B cell (primary cell): ENCODE results near the gene CALCOCO1.

Source experiments
- EZH2 ChIP-seq: IDR thresholded peaks from 2 replicates; pipeline ENCODE4 v1.6.1; 2012; ENCODE audit warnings: borderline replicate concordance, low read depth, mild to moderate bottlenecking, moderate library complexity, low read length; ENCODE audit not compliant: insufficient read depth, poor library complexity, severe bottlenecking
- TF ChIP-seq, protein P1 (sequence below): fragments of 200-600 bp; IDR thresholded peaks from one replicate; pipeline ENCODE4 v1.8.0; 2022; ENCODE audit warnings: antibody characterized with exemption, mild to moderate bottlenecking

- TF ChIP-seq, protein P1, sequence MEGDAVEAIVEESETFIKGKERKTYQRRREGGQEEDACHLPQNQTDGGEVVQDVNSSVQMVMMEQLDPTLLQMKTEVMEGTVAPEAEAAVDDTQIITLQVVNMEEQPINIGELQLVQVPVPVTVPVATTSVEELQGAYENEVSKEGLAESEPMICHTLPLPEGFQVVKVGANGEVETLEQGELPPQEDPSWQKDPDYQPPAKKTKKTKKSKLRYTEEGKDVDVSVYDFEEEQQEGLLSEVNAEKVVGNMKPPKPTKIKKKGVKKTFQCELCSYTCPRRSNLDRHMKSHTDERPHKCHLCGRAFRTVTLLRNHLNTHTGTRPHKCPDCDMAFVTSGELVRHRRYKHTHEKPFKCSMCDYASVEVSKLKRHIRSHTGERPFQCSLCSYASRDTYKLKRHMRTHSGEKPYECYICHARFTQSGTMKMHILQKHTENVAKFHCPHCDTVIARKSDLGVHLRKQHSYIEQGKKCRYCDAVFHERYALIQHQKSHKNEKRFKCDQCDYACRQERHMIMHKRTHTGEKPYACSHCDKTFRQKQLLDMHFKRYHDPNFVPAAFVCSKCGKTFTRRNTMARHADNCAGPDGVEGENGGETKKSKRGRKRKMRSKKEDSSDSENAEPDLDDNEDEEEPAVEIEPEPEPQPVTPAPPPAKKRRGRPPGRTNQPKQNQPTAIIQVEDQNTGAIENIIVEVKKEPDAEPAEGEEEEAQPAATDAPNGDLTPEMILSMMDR = no peak
- no peak for TF ChIP-seq EZH2
These were observed 9.9 kb downstream of the CALCOCO1 start for GRCh38 chr12:53717319-53717718.
